ENCODE data around the gene HEATR5A. TPM values are rescaled to one million over a fixed set of nuclear protein-coding genes. Genes with fewer than 3 reads are reported as not detected.
A peak's percentile ranks its signal among the peaks of the same experiment; 100 is the strongest.

Gene HEATR5A
- total and polyA plus RNA-seq, 2 experiments from 2014 or later: 25.8 to 32.5 TPM

DNA sequence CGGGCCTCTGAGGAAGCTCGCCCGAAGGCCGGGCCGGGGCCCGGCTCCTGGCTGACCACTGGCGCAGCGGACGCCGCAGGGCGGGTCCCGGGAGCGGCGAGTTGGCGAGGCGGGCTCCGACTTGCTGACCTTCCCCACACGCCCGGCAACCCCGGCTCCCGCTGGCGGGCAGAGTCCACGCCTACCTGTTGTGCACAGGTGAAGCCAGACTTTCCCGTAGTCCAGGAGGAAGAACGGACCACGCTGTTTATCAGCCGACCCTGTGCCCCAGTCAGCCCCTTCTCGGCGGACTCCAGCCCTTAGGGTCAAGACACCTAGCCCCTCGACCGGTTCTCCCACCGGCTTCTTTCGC, 407 bp downstream of the HEATR5A start:
- Mint-ChIP-seq H3K4me3 (peak overlapping the region; percentile 93), H3K36me3 (ENCODE audit: low read depth) (no peaks in the 10 kb centered on the region), H3K27ac (peak overlapping the region; percentile 90), H3K9me3 (no peaks in the 10 kb centered on the region), H3K27me3 (ENCODE audit: insufficient read depth, low read depth, poor library complexity) (peaks cover 2% of the 10 kb centered on the region), H3K4me1 (peaks cover 11% of the 10 kb centered on the region)
- Histone ChIP-seq H2AFZ (peak overlapping the region; percentile 92), H3F3A (replicated peaks; ENCODE audit: low read depth) (no peaks in the 10 kb centered on the region), H4K20me1 (replicated peaks; ENCODE audit: insufficient read depth) (no peaks in the 10 kb centered on the region), H3K4me3 (peak overlapping the region; percentile 94), H3K27ac (ENCODE audit: low read depth) (peak overlapping the region; percentile 76), H3K79me2 (replicated peaks; ENCODE audit: insufficient read depth) (peaks cover 44% of the 10 kb centered on the region), H3K4me1 (ENCODE audit: insufficient read depth) (0 out of 2 replicates have a peak, but pooled peaks cover 14% of the 10 kb centered on the region), H3K27me3 (ENCODE audit: insufficient read depth) (no peaks in the 10 kb centered on the region), H3K36me3 (ENCODE audit: insufficient read depth) (no peaks in the 10 kb centered on the region), H3K4me2 (peak overlapping the region; percentile 87), H3K9me2 (ENCODE audit: insufficient read depth) (no peaks in the 10 kb centered on the region)
- TF ChIP-seq STAT1 (IDR thresholded peaks at IDR 0.05; ENCODE audit: unreplicated experiment): no peak
- TF ChIP-seq ZNF331 (CRISPR knock-in tag; IDR thresholded peaks at IDR 0.05; ENCODE audit: low read depth): no peak
- no peak for TF ChIP-seq EZH2 (IDR thresholded peaks at IDR 0.05; ENCODE audit: low read depth, unreplicated experiment)
- no peak for TF ChIP-seq CTCF (conservative IDR thresholded peaks at IDR 0.05; ENCODE audit: low read depth in 2 of 2)
- TF ChIP-seq CREB1 (CRISPR knock-in tag; IDR thresholded peaks at IDR 0.05; ENCODE audit: low read depth): no peak
- TF ChIP-seq, protein P1, sequence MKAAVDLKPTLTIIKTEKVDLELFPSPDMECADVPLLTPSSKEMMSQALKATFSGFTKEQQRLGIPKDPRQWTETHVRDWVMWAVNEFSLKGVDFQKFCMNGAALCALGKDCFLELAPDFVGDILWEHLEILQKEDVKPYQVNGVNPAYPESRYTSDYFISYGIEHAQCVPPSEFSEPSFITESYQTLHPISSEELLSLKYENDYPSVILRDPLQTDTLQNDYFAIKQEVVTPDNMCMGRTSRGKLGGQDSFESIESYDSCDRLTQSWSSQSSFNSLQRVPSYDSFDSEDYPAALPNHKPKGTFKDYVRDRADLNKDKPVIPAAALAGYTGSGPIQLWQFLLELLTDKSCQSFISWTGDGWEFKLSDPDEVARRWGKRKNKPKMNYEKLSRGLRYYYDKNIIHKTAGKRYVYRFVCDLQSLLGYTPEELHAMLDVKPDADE (IDR thresholded peaks at IDR 0.05): no peak
- TF ChIP-seq ZNF114 (CRISPR knock-in tag; IDR thresholded peaks at IDR 0.05): no peak
- no peak for TF ChIP-seq NANOG (IDR thresholded peaks at IDR 0.05; ENCODE audit: borderline replicate concordance)
- TF ChIP-seq POLR2AphosphoS5 (IDR thresholded peaks at IDR 0.05; ENCODE audit: low read depth): no peak
- TF ChIP-seq ZNF462 (CRISPR knock-in tag; IDR thresholded peaks at IDR 0.05): no peak
- TF ChIP-seq, protein P2, sequence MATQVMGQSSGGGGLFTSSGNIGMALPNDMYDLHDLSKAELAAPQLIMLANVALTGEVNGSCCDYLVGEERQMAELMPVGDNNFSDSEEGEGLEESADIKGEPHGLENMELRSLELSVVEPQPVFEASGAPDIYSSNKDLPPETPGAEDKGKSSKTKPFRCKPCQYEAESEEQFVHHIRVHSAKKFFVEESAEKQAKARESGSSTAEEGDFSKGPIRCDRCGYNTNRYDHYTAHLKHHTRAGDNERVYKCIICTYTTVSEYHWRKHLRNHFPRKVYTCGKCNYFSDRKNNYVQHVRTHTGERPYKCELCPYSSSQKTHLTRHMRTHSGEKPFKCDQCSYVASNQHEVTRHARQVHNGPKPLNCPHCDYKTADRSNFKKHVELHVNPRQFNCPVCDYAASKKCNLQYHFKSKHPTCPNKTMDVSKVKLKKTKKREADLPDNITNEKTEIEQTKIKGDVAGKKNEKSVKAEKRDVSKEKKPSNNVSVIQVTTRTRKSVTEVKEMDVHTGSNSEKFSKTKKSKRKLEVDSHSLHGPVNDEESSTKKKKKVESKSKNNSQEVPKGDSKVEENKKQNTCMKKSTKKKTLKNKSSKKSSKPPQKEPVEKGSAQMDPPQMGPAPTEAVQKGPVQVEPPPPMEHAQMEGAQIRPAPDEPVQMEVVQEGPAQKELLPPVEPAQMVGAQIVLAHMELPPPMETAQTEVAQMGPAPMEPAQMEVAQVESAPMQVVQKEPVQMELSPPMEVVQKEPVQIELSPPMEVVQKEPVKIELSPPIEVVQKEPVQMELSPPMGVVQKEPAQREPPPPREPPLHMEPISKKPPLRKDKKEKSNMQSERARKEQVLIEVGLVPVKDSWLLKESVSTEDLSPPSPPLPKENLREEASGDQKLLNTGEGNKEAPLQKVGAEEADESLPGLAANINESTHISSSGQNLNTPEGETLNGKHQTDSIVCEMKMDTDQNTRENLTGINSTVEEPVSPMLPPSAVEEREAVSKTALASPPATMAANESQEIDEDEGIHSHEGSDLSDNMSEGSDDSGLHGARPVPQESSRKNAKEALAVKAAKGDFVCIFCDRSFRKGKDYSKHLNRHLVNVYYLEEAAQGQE (IDR thresholded peaks at IDR 0.05; ENCODE audit: unreplicated experiment): no peak
- no peak for TF ChIP-seq EZH2phosphoT487 (IDR thresholded peaks at IDR 0.05; ENCODE audit: unreplicated experiment)
- TF ChIP-seq JUNB (IDR thresholded peaks at IDR 0.05; ENCODE audit: unreplicated experiment): no peak
- ATAC-seq (peak; percentile 83), DNase-seq (ENCODE audit: low spot score) (peak; percentile 77)

Measured in GM23338 (cell line).